AG10803 (cell line): ENCODE results near the gene IFNL2.
"Not testable (repeated sequence)": the region's sequence is repeated elsewhere in the genome, so short reads cannot be mapped to it uniquely, and the experiment has no call there.

Experiments used
- DNase-seq: peaks from one replicate; pipeline ENCODE4 v3.0.0; 2010; ENCODE audit warnings: low read depth
- H3K4me3 ChIP-seq: 2 replicates; pipeline ENCODE4 v1.5.1; 2011; ENCODE audit warnings: mild to moderate bottlenecking, low read length, control low read depth
- CTCF ChIP-seq: conservative IDR thresholded peaks from 2 replicates; pipeline ENCODE4 v1.5.1; 2011; ENCODE audit warnings: mild to moderate bottlenecking, low read length, control low read depth, inconsistent platforms

IFNL2 gene

GRCh38 chr19:39237200-39238184 is 30.7 kb upstream of the IFNL2 start:
- H3K4me3 ChIP-seq: no peak overlapping the region
- TF ChIP-seq CTCF: no peak
- DNase-seq: no peak

DNA sequence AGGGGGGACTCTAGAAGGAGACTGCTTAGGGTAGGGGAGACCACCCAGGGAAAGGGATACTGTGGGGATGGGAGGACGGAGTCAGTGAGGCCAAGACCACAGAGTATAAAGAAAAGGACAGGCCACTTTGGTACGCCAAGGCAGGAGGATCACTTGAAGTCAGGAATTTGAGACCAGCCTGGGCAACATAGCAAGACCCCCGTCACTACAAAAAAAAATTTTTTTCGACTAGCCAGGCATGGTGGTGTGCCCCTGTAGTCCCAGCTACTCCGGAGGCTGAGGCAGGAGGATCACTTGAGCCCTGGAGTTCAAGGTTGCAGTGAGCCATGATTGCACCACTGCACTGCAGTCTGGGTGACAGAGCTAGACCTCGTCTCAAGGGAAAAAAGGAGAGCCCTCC is 30.0 kb upstream of the IFNL2 start:
- no peak for TF ChIP-seq CTCF
- no peak overlapping the region for H3K4me3 ChIP-seq
- no peak for DNase-seq

- no peak overlapping the region for H3K4me3 ChIP-seq
- no peak for TF ChIP-seq CTCF
- DNase-seq: no peak
Measured at GRCh38 chr19:39238944-39239343, 29.3 kb upstream of the IFNL2 start.

- DNase-seq: no peak
- no peak overlapping the region for H3K4me3 ChIP-seq
- no peak for TF ChIP-seq CTCF
Measured at GRCh38 chr19:39240421-39240820, 27.8 kb upstream of the IFNL2 start.

- not testable (repeated sequence) for DNase-seq, H3K4me3 ChIP-seq
Measured at GRCh38 chr19:39243741-39244140, 24.5 kb upstream of the IFNL2 start.

DNA sequence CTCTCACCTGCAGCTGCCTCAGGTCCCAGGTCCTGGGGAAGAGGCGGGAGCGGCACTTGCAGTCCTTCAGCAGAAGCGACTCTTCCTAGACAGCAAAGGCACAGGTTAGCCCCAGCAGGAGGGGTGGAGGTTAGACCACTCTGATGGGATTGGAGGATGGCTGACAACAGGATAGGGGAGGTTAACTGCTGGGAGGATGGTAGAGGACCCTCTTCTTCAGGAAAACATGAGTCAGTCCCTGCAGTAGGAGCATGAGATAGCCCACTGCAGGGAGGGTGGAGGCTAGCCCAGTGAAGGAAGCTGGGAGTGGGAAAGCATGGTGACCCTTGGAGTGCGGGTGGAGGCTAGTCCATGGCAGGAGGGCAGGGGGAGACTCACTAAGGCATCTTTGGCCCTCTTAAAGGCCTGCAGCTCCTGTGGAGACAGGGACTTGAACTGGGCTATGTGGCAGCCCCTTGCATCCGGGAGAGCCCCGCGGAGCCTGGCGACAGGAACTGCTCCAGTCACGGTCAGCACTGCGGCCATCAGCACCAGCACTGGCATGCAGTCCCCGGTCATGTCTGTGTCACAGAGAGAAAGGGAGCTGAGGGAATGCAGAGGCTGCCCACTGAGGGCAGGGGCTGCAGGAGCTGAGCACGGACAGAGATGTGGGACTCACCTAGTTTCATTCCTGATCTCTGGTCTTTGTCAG is 23.6 kb upstream of the IFNL2 start, which contains the start of gene IFNL3:
TSS of gene IFNL3 (minus strand) at position 597 of the 691 bp plus-strand sequence. CDS start at position 558, 39 bp downstream.
- DNase-seq, H3K4me3 ChIP-seq: not testable (repeated sequence)

DNA sequence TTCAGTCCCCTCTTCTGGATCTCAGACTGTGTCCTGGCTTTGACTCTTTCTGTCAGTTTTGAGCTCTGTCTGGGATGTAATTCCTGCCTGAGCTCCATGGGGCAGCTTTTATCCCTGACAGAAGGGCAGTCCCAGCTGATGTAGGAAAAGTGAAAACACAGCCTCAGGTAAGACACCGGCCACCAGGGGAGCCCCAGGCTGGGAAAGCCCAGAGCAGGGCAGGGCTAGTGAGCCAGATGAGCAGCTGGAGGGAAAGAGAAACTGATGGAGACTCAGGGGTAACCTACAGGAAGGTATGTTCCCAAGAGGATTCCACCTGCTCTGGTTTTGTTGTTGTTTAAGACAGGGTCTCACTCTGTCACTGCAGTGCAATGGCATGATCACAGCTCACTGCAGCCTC is 23.0 kb upstream of the IFNL2 start:
- H3K4me3 ChIP-seq, DNase-seq: not testable (repeated sequence)

GRCh38 chr19:39246951-39247669 is 21.1 kb upstream of the IFNL2 start:
- no peak for TF ChIP-seq CTCF
- H3K4me3 ChIP-seq: no peak overlapping the region
- DNase-seq: no peak
